Muscle of leg (tissue), 11 donors: ENCODE data around the gene MRPL21. TPM values are rescaled to one million over a fixed set of nuclear protein-coding genes. Genes with fewer than 3 reads are reported as not detected.

Source experiments
- DNase-seq: peaks from one replicate; pipeline ENCODE4 v3.0.0; 2013
- H3K27ac ChIP-seq: one replicate; pipeline ENCODE4 v1.5.1; 2013; ENCODE audit warnings: mild to moderate bottlenecking, low read length, control low read depth
- H3K27me3 ChIP-seq: one replicate; pipeline ENCODE4 v1.6.1; 2013; ENCODE audit warnings: low read length; ENCODE audit not compliant: control insufficient read depth, insufficient read depth
- H3K36me3 ChIP-seq: one replicate; pipeline ENCODE4 v1.6.1; 2013; ENCODE audit warnings: low read length; ENCODE audit not compliant: control insufficient read depth, insufficient read depth
- H3K4me1 ChIP-seq: one replicate; pipeline ENCODE4 v1.6.1; 2013; ENCODE audit warnings: low read length; ENCODE audit not compliant: control insufficient read depth, insufficient read depth
- H3K4me3 ChIP-seq: one replicate; pipeline ENCODE4 v1.5.1; 2013; ENCODE audit warnings: low read length, control low read depth
- H3K9me3 ChIP-seq: replicated peaks from 2 replicates; pipeline ENCODE4 v1.6.1; 2013; ENCODE audit warnings: low read depth, low read length; ENCODE audit not compliant: control insufficient read depth
- WGBS: methylation state at CpG from one replicate; pipeline ENCODE4 v1.1.5; 2013; ENCODE audit warnings: missing lambda C conversion rate; ENCODE audit not compliant: insufficient coverage; 5-methylcytosine and 5-hydroxymethylcytosine counted together
- polyA plus RNA-seq, 8 donors: library from polyadenylated mRNA; unstranded; fragments of 120-200 nt; gene quantifications; one replicate each; pipeline versions ENCODE4 v1.2.1 to v1.2.3, GENCODE V29; 2013; ENCODE audit warnings: inconsistent platforms in 1 of 8, low replicate concordance in 1 of 8; ENCODE audit not compliant: insufficient read length in 8 of 8, insufficient read depth in 1 of 8
- total RNA-seq: library from RNA; stranded (reverse); fragments of 120-200 nt; gene quantifications from one replicate; pipeline ENCODE4 v1.2.4, GENCODE V29; 2013

MRPL21 gene
- total and polyA plus RNA-seq, 9 donors: 41.0 to 74.8 (median 49.9) TPM

DNA sequence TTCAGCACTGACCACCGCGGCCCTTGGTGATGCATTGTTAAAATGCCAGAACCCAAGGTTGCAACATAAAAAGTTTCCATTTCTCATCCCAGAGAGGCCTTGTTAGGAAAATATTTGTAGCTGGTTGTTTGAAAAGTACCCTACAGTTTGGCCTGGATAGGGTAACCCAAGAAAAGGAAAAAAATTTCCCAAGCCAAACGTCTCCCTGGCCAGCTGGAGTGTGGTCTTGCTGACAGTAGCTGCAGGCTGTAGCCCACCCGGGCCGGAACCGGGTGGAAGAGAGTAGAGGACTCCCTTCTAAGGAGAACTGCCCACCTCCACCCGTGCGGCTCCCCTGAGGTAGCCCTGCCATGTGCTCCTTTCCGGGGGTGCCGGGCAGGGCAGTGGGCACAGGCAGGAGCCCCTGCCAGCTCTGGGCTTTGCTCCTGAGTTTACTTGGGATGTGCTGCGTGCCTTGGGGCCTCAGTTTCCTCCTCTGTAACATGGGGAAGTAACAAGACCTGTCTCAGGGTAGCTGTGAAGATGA lies 38.5 kb upstream of the MRPL21 start:
- H3K4me1 ChIP-seq: peaks cover 3% of the 10 kb centered on the region

DNA sequence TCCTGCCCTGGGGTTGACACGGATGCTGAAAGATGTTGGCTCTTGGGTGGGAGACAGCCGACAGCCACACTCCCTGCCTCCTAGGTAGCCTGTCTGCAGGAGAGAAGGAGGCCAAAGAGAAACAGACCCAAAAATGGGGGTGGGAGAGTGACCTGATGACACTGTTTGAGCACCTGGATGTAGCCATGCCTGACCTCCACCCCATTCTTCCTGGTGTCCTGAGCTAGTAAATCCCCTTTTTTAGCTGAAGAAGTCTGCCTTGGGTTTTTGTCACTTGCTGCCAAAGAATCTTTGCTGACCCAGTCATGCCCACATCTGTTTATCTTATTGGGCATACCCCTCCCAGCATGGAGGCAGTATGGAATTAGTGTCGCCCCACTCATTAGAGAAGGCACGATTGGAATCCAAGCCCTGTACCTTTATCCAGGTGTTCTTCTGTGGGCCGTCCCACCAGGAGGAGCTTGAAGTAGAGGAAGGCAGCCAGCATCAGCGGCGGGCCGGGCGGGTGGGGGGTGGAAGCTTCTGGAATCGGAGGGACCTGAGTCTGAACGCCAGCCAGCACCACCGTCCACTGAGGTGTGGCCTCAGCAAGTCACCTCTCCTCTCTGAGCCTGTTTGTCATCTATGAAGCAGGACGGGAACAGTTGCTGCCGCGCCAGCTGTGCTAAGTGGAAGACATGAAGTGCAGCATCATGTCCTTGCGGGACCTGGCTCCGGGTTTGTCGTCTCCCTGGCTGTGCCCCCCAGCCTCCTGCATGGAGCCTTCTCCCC lies 37.9 kb upstream of the MRPL21 start:
- Histone ChIP-seq H3K36me3 (peaks cover 47% of the 10 kb centered on the region), H3K4me3 (no peak overlapping the region), H3K9me3 (no peaks in the 10 kb centered on the region), H3K27me3 (no peaks in the 10 kb centered on the region), H3K27ac (no peak overlapping the region), H3K4me1 (no peaks in the 10 kb centered on the region)
- no peak for DNase-seq
- WGBS: 68% methylated on average over 9 of the region's 18 CpGs

More for the DNA sequence above, 38.5 kb upstream of the MRPL21 start:
- Histone ChIP-seq H3K27ac (peak overlapping the region; percentile 3), H3K4me3 (no peak overlapping the region), H3K36me3 (peaks cover 41% of the 10 kb centered on the region), H3K27me3 (no peaks in the 10 kb centered on the region), H3K9me3 (no peaks in the 10 kb centered on the region)
- peak; percentile 54 for DNase-seq
- 56% methylated on average over 3 of the region's 11 CpGs for WGBS

DNA sequence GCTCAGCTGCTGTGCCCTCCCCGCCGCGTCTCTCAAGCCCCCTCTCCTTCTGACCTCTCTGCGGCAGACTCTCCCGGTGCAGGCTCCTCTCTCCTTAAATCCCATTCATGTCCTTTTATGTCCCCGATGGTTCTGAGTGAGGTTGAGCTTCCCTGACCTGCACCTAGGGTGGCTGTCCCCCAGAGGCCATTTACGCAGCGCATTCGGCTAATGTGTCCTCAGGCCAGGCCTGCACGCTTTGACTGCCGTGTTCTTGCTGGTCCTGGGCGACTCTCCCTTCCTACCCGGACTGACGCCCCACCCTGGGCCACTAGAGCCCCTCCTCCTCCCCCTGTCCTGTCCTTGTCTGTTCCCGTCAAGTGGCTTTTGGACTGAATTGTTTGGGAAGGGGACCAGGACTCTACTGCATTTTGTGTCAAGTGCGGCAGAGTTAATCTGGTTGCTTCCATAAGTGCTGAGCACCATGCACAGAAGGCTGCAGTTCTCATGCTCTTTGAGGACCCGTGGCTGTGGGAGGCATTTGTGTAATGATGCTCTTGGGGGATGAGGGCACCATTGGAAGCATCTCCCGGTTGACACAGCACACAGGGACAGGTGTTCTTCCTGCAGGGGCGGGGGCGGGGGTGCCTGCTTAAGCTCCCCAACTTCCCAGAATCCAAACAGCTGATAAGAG lies 37.2 kb upstream of the MRPL21 start:
- DNase-seq: no peak
- H3K36me3 ChIP-seq: peaks cover 54% of the 10 kb centered on the region
- no peak overlapping the region for H3K27ac ChIP-seq
- WGBS: 90% methylated on average over 6 of the region's 20 CpGs
- H3K4me3 ChIP-seq: no peak overlapping the region
- no peaks in the 10 kb centered on the region for H3K27me3 ChIP-seq
- H3K4me1 ChIP-seq: no peaks in the 10 kb centered on the region
- no peaks in the 10 kb centered on the region for H3K9me3 ChIP-seq

DNA sequence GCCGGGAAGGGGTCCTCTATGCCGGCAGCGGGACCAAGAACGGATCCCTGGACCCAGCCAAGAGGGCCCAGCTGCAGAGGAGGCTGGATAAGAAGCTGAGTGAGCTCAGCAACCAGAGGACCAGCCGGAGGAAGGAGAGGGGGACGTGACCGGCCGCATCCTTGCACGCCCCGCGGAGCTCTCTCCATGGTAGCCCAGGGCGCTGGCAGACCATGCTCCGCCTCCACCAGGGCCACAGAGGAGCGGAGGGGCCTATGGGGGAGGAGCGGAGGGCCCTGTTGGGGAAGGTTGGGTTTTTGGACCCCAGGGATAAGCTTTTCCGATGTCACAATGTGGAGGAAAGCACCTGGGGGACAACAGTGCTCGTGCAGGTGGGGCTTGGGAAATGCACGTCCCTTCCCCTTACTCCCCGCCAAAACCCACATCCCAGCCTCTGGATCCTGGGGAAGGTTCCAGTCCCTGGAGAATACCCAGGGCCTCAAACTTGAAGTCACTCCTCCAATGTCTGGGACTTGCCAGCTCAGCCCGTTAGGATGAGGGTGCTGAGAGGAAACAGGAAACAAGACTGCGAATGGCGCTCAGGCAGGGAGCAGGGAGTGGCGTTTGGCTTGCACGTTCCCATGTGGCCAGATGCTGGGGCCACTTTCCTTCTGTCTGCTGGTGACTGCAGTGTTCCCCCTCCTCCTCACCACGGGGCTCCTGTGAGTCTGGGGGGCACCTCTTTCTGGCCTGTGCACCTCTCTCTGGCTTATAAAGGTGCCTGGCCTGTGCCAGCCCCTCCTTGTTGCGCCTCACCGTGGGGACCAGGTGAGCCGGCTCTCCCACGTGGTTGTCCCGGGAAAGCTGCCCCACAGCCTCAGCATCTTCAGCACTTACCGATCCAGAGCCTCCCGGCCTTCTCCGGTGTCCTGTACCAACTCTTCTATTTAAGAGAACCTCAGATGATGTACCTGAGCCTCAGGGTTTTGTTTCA lies 36.2 kb upstream of the MRPL21 start:
- DNase-seq: no peak
- Histone ChIP-seq H3K27ac (no peak overlapping the region), H3K4me1 (no peaks in the 10 kb centered on the region), H3K9me3 (no peaks in the 10 kb centered on the region), H3K27me3 (no peaks in the 10 kb centered on the region), H3K4me3 (no peak overlapping the region), H3K36me3 (peaks cover 63% of the 10 kb centered on the region)
- 71% methylated on average over 25 of the region's 33 CpGs for WGBS

DNA sequence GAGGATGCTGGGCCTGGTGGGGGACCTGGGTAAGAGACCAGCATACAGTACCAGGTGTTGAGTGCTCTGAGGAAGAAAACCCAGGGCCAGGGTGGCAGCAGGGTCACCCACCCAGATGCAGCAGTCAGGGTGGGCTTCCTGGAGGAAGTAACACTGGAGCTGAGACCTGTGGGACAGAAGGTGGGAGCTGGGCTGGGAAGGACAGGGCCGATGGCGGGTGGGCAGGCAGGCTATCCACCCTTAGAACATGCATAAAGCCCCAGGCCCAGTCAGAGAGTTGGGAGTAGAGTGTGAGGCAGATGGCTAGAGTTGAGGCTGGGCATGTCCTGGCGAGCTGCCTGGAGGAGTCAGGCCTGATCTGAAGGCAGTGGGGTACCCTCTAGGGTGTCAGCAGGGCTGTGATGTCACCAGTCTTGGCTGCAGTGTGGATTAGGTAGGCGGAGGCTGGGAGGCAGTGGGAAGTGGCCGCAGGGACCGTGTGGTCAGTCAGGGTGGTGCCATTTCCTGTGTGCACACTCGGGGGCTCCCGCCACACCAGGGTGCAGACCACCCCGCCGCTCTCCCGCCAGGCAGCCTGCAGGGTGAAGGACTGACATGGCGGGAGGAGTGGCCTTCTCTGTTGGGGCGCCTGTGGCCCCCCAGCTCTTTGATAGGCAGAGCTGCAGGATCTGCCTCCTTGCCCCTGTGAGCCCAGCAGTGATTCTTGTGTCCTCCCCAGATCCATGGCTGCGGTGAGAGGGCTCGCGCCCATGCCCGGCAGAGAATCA lies 35.4 kb upstream of the MRPL21 start:
- Histone ChIP-seq H3K27ac (no peak overlapping the region), H3K4me3 (no peak overlapping the region), H3K36me3 (peaks cover 71% of the 10 kb centered on the region), H3K27me3 (no peaks in the 10 kb centered on the region), H3K4me1 (no peaks in the 10 kb centered on the region), H3K9me3 (no peaks in the 10 kb centered on the region)
- no peak for DNase-seq
- WGBS: 87% methylated on average over 16 of the region's 17 CpGs

DNA sequence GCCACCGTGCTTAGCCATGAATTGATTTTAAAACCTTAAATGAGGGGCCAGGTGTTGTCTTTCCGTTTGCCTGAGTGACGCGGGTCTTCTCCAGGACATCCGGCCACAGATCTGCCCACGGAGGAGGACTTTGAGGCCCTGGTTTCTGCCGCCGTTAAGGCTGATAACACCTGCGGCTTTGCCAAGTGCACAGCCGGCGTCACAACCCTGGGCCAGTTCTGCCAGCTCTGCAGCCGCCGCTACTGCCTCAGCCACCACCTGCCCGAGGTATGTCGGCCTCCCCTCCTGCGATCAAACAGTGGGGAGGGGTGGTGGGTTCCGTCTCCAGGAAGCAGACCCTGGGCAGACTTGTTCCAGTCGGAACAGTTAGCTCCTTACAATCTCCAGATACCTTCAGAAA lies 34.5 kb upstream of the MRPL21 start:
- peaks cover 80% of the 10 kb centered on the region for H3K36me3 ChIP-seq
- no peak overlapping the region for H3K4me3 ChIP-seq
- H3K27ac ChIP-seq: no peak overlapping the region
- no peaks in the 10 kb centered on the region for H3K4me1 ChIP-seq
- no peaks in the 10 kb centered on the region for H3K27me3 ChIP-seq
- no peak for DNase-seq
- H3K9me3 ChIP-seq: no peaks in the 10 kb centered on the region
- 86% methylated on average over 9 of the region's 18 CpGs for WGBS

DNA sequence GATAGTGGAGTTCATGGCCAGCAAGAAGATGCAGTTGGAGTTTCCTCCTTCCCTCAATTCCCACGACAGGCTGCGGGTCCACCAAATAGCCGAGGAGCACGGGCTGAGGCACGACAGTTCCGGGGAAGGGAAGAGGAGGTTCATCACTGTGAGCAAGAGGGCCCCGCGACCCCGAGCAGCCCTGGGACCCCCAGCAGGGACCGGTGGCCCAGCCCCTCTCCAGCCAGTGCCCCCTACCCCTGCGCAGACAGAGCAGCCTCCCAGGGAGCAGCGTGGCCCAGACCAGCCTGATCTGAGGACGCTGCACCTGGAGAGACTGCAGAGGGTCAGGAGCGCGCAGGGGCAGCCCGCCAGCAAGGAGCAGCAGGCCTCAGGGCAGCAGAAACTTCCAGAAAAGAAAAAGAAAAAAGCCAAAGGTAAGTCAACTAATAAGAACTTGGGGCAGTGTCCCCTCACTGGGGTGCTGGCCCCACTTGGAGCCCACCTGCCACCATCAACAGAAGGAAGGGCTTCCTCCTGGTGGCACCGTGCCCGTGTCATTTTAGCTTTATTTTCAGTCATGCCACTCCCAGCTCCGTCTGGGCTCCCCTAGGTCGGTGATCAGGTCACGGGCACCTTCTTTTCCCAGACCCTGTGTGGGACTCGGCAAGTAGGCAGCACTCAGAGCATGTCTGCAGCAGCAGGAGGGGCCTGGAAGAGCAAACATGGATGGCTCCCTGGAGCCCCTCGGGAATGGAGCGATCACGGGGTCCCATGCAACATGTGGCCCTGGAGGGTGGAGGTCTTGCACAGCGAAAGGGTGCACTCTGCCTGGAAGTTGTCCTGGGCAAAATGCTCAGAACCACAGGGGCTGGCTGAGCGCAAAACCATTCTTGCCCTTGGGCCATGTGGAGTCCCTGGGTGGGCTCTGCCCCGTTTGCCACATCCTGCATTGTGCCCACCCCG lies 33.3 kb upstream of the MRPL21 start:
- Histone ChIP-seq H3K36me3 (peaks cover 86% of the 10 kb centered on the region), H3K4me3 (no peak overlapping the region), H3K9me3 (no peaks in the 10 kb centered on the region), H3K4me1 (no peaks in the 10 kb centered on the region), H3K27ac (no peak overlapping the region), H3K27me3 (no peaks in the 10 kb centered on the region)
- DNase-seq: no peak
- WGBS: 92% methylated on average over 19 of the region's 29 CpGs

DNA sequence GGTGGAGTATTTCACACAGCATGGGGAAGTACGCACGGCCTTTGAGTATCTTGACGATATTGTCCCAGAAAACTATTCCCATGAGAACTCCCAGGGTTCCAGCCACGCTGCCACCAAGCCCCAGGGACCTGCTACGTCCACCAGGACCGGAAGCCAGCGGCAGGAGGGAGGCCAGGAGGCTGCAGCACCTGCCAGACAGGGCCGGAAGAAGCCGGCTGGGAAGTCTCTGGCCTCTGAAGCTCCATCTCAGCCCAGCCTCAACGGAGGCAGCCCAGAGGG lies 32.7 kb upstream of the MRPL21 start:
- Histone ChIP-seq H3K27me3 (no peaks in the 10 kb centered on the region), H3K4me3 (no peak overlapping the region), H3K9me3 (no peaks in the 10 kb centered on the region), H3K27ac (no peak overlapping the region), H3K36me3 (peaks cover 92% of the 10 kb centered on the region), H3K4me1 (no peaks in the 10 kb centered on the region)
- DNase-seq: no peak
- 89% methylated on average over 8 of the region's 10 CpGs for WGBS
